LNCaP clone FGC (cell line): ENCODE results near the gene SLC8A1.

Source experiments
- DNase-seq: peaks from one replicate; pipeline ENCODE4 v3.0.0-alpha.2; 2011; ENCODE audit warnings: low read depth
- H3K4me3 ChIP-seq: 2 replicates; pipeline ENCODE4 v1.5.1; 2011; ENCODE audit warnings: mild to moderate bottlenecking, low read depth, low read length, control low read depth
- TF ChIP-seq, protein P1 (sequence below): IDR thresholded peaks from 2 replicates; pipeline ENCODE4 v1.5.1; 2012; ENCODE audit warnings: mild to moderate bottlenecking; ENCODE audit not compliant: control insufficient read depth, insufficient read depth; ENCODE audit errors: extremely low read depth

SLC8A1 gene

DNA sequence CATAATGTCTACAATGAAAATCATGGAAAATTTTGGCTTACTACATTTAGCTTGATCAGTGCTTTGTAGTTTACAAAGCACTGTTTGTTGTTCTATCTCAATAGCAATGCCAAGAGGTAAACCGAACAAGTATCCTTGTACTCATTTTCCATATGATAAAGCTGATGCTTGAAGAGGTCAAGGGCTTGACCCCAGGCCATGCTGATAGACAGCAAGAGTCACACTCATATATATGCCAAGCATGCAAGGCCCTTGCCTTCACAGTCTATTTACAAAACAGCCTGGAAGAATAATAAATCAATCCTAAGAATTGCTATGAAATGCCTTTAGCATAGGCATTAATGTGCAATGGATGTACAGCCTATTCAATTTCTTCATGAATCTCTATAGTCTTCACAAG, 71.8 kb downstream of the SLC8A1 start:
- TF ChIP-seq, protein P1, sequence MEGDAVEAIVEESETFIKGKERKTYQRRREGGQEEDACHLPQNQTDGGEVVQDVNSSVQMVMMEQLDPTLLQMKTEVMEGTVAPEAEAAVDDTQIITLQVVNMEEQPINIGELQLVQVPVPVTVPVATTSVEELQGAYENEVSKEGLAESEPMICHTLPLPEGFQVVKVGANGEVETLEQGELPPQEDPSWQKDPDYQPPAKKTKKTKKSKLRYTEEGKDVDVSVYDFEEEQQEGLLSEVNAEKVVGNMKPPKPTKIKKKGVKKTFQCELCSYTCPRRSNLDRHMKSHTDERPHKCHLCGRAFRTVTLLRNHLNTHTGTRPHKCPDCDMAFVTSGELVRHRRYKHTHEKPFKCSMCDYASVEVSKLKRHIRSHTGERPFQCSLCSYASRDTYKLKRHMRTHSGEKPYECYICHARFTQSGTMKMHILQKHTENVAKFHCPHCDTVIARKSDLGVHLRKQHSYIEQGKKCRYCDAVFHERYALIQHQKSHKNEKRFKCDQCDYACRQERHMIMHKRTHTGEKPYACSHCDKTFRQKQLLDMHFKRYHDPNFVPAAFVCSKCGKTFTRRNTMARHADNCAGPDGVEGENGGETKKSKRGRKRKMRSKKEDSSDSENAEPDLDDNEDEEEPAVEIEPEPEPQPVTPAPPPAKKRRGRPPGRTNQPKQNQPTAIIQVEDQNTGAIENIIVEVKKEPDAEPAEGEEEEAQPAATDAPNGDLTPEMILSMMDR, result no peak
- no peak overlapping the region for H3K4me3 ChIP-seq
- no peak for DNase-seq

- H3K4me3 ChIP-seq, result no peak overlapping the region
- TF ChIP-seq, protein P1, result no peak
- no peak for DNase-seq
These were observed 77.2 kb downstream of the SLC8A1 start for GRCh38 chr2:40374543-40375240.

GRCh38 chr2:40373111-40373510, 78.8 kb downstream of the SLC8A1 start:
- DNase-seq, result no peak
- H3K4me3 ChIP-seq, result no peak overlapping the region
- TF ChIP-seq, protein P1, result no peak

- no peak for DNase-seq
- no peak overlapping the region for H3K4me3 ChIP-seq
- TF ChIP-seq, protein P1, result no peak
These were observed 79.5 kb downstream of the SLC8A1 start for GRCh38 chr2:40372283-40372985.

GRCh38 chr2:40371525-40372282, 80.2 kb downstream of the SLC8A1 start:
- H3K4me3 ChIP-seq, result no peak overlapping the region
- DNase-seq, result no peak
- TF ChIP-seq, protein P1, result no peak

GRCh38 chr2:40370007-40370395, 81.9 kb downstream of the SLC8A1 start:
- TF ChIP-seq, protein P1, result no peak
- no peak for DNase-seq
- no peak overlapping the region for H3K4me3 ChIP-seq
